Measurements from ENCODE around the gene ABCD3. TPM values are rescaled to one million over a fixed set of nuclear protein-coding genes. Genes with fewer than 3 reads are reported as not detected.
A peak's percentile ranks its signal among the peaks of the same experiment; 100 is the strongest.

The ABCD3 gene
- total RNA-seq, 4 donors from 2014 or later, result 31.3 to 46.6 (median 41.8) TPM

DNA sequence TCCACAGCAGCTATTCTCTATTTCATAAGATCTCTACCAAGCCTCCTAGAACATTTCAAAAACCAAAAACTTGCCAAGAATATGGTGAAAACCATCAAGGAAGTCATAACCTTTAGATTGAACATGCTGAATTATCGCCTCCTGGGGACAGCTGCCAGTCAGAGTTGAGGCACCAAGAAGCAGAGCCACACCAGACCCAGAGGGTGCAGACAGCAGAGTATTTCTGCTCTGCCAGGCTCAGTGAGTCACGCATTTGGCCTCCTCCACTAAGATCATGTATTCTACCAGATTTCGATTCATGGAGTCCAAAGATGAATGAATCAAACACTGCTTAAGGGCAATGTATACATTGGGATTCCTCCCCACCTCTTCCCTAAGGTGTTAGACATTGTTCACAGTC lies 121.3 kb downstream of the ABCD3 start:
- 35 to 41% methylated on average over 3 of the region's 3 CpGs for WGBS, 2 donors
- intact Hi-C loops (cut with DNase I; ENCODE audit: low total_unique reads), result no loop called here
- TF ChIP-seq, protein P1, sequence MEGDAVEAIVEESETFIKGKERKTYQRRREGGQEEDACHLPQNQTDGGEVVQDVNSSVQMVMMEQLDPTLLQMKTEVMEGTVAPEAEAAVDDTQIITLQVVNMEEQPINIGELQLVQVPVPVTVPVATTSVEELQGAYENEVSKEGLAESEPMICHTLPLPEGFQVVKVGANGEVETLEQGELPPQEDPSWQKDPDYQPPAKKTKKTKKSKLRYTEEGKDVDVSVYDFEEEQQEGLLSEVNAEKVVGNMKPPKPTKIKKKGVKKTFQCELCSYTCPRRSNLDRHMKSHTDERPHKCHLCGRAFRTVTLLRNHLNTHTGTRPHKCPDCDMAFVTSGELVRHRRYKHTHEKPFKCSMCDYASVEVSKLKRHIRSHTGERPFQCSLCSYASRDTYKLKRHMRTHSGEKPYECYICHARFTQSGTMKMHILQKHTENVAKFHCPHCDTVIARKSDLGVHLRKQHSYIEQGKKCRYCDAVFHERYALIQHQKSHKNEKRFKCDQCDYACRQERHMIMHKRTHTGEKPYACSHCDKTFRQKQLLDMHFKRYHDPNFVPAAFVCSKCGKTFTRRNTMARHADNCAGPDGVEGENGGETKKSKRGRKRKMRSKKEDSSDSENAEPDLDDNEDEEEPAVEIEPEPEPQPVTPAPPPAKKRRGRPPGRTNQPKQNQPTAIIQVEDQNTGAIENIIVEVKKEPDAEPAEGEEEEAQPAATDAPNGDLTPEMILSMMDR (IDR thresholded peaks at IDR 0.05), result no peak
- TF ChIP-seq POLR2A (IDR thresholded peaks at IDR 0.05), result no peak
- DNase-seq (ENCODE audit: low spot score in 2 of 2), result no peak
- no peak overlapping the region for H3K4me3 ChIP-seq (ENCODE audit: low read depth, poor library complexity, severe bottlenecking)

DNA sequence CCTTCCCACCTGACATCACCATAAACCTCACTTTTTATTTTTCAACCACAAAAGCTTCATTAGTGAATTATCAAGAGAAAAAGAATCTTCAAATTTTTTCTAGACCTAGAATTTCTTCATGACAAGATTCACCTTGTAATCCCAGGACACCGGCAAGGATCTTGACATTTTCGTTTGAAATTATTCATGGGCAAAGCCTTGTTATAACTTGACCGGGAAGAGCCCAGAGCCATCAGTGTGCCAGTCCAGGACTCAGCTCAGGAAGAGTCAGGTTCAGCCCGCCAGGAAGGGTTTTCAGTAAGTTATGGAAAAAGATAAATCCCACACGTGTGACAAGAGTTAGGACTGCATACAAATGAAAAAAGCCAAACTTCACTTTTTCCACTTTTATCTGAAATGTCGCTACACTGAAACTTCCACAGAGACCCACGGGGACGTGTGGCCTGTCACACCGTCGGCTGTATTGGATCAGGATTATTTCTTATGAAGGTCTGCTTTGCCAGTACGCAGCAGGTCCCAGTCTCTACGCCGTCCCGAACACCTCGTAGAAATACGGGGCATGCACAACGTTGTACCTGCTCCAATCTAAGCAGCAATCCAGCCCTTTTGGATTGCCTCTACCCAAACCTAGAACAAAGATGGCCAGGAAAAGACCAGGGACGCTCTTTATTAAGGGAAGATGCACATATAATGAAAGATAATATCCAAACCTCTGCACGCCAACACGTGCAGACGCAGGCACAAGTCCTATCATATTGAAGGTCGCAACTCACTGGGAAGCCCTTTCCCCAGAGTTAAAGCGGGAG lies 122.5 kb downstream of the ABCD3 start:
- 40 to 44% methylated on average over 23 of the region's 23 CpGs for WGBS, 2 donors
- intact Hi-C loops (cut with DNase I; ENCODE audit: low total_unique reads), result no loop called here
- no peak for TF ChIP-seq POLR2A (IDR thresholded peaks at IDR 0.05)
- peak overlapping the region; percentile 75 for H3K4me3 ChIP-seq (ENCODE audit: low read depth, poor library complexity, severe bottlenecking)
- DNase-seq (ENCODE audit: low spot score in 2 of 2), result no peak

DNA sequence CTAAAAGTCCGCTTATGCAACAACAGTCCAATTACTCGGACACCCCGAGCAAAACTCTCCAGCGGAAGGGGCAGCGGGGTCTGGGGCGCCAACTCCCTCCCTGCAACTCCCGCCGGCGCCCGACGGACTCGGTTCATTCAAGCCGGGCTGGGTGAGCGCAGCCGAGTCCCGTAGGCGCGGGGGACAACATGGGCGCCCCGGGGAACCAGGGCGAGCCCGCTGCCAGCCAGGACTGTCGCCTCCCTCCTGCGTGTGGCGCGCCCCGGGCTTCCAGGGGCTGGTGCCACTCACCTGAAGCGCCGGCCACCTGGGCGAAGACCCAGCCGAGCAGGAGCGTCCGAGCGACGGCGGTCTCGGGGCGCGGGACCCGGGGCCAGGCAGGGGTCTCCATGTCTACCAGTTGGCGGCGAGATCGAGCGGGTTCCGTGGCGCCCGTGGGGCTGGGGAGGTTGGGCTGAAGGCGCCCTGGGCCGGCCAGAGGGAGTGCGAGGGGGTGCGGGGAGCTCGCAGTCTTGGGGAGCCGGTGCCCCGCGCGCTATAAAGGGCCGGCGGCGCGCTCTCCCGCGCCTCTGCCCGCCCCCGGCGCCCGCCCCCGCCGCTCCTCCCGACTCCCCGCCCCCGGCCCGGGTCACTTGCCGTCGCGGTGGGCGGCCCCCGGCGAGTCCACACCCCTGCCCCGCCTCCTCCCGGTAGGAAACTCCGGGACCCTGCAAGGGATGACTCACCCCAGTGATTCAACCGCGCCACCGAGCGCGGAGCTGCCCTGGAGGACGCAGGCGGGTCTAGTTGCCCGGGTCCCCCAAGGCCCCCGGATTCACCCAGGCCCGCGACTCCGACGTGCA lies 123.3 kb downstream of the ABCD3 start, which contains the start of gene F3:
TSS of gene F3 (minus strand) at position 514 of the 842 bp plus-strand sequence. CDS start at position 391, 123 bp downstream.
- WGBS, 2 donors, result 0 to 2% methylated on average over 22 to 47 of the region's 94 CpGs
- TF ChIP-seq POLR2A (IDR thresholded peaks at IDR 0.05), result peak in 1 of 2 donors; percentile 88
- TF ChIP-seq, protein P1 (IDR thresholded peaks at IDR 0.05), result no peak
- peak; percentile 84 to 98 for DNase-seq (ENCODE audit: low spot score in 2 of 2)
- intact Hi-C loops (cut with DNase I; ENCODE audit: low total_unique reads), result no loop called here
- H3K4me3 ChIP-seq (ENCODE audit: low read depth, poor library complexity, severe bottlenecking), result peak within 1 kb of the TSS; percentile 75

DNA sequence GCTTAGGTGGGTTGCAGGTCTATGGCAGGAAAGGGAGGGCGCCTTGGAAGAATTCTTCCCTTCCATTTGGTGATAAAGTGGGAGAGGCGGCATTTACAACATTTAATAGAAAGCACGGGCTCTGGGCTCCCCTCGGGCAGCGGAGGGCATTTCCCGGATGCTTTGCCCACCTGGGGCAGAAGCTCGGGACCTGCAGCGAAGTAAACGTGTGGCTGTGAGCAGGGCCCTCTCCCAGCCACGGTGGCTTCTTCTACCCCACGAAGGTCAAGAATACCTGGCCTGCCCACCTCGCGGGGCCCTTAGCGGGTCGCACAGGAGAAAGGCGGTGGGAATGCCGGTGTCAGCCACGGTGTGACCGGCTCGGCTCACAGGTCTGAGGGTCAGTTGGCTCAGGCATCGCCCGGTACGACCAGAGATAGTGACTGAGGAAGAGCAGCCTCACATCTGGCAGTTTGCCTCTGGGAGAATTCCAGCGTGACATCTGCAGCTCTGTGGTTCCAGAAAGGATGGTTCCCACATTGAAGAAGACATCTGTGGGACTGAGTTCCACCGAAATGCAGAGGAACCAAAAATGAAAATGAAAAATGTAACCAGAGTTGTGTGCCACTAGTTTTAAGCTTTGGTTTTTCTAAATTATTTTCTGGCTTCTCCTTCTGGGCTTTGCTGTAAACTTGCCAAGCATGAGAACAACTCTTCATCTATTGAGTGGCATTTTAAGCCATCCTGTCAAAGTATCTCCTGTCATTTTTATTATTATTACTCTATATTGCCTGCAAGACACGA lies 124.1 kb downstream of the ABCD3 start:
- H3K4me3 ChIP-seq (ENCODE audit: low read depth, poor library complexity, severe bottlenecking), result peak overlapping the region; percentile 75
- TF ChIP-seq POLR2A (IDR thresholded peaks at IDR 0.05), result no peak
- TF ChIP-seq, protein P1 (IDR thresholded peaks at IDR 0.05), result no peak
- intact Hi-C loops (cut with DNase I; ENCODE audit: low total_unique reads), result no loop called here
- 0 to 2% methylated on average over 20 to 24 of the region's 26 CpGs for WGBS, 2 donors
- DNase-seq (ENCODE audit: low spot score in 2 of 2), result peak; percentile 56 to 89

DNA sequence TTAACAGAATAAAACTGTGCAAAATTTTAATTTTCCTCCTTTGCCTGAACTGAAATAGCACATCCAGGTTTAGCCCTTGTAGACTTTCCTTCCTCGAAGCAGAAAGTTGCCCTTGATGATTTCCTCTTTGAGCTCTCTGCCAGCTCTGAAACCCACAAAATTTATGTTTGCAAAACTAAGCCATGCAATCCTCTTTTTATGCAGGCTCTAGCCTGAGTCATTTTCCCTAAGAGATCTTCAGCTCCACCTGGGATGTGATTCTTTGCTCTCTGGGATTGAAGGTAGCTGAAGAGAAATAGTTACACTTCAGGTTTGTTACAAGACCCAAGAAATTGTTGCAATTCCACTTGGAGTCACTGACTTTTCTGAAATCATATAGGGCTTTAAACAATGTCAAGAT lies 124.8 kb downstream of the ABCD3 start:
- intact Hi-C loops (cut with DNase I; ENCODE audit: low total_unique reads), result no loop called here
- no peak overlapping the region for H3K4me3 ChIP-seq (ENCODE audit: low read depth, poor library complexity, severe bottlenecking)
- no peak for DNase-seq (ENCODE audit: low spot score in 2 of 2)
- WGBS, 2 donors, result 7 to 16% methylated on average over 1 of the region's 1 CpG
- TF ChIP-seq, protein P1 (IDR thresholded peaks at IDR 0.05), result no peak

All from lower leg skin (tissue), 4 donors.